Amygdala (tissue), 56 donors: ENCODE results near the gene GPR142.
"Not testable (repeated sequence)": the region's sequence is repeated elsewhere in the genome, so short reads cannot be mapped to it uniquely, and the experiment has no call there.

Source experiments
- DNase-seq, 56 donors: peaks; one replicate each; lab custom pipeline; 2025; lab: John Stamatoyannopoulos, UW

The GPR142 gene

GRCh38 chr17:74390680-74391653 lies 23.7 kb downstream of the GPR142 start:
- DNase-seq, result no peak

GRCh38 chr17:74391771-74392170 lies 24.5 kb downstream of the GPR142 start:
- DNase-seq, result no peak

- DNase-seq, result no peak
Observed at GRCh38 chr17:74392848-74393247, 25.5 kb downstream of the GPR142 start.

GRCh38 chr17:74393346-74393942 lies 26.1 kb downstream of the GPR142 start:
- DNase-seq, result peak in 13 of 56 donors; percentile 1 to 51 (median 31)

GRCh38 chr17:74394275-74394950 lies 27.1 kb downstream of the GPR142 start:
- DNase-seq, result no peak

GRCh38 chr17:74394977-74395376 lies 27.7 kb downstream of the GPR142 start:
- DNase-seq, result no peak

GRCh38 chr17:74396567-74396966 lies 29.3 kb downstream of the GPR142 start:
- no peak for DNase-seq

GRCh38 chr17:74402048-74402447 lies 34.7 kb downstream of the GPR142 start:
- no peak for DNase-seq

GRCh38 chr17:74403512-74404137 lies 36.3 kb downstream of the GPR142 start:
- DNase-seq, result peak in 1 of 56 donors; percentile 9

- DNase-seq, result no peak
Observed at GRCh38 chr17:74404218-74404617, 36.9 kb downstream of the GPR142 start.

GRCh38 chr17:74404789-74405188 lies 37.5 kb downstream of the GPR142 start:
- no peak for DNase-seq

GRCh38 chr17:74405311-74405710 lies 38.0 kb downstream of the GPR142 start:
- not testable (repeated sequence) for DNase-seq

GRCh38 chr17:74407384-74407783 lies 40.1 kb downstream of the GPR142 start:
- no peak for DNase-seq

GRCh38 chr17:74408262-74408661 lies 41.0 kb downstream of the GPR142 start:
- DNase-seq, result no peak

- no peak for DNase-seq
Observed at GRCh38 chr17:74408815-74409214, 41.5 kb downstream of the GPR142 start.

- no peak for DNase-seq
Observed at GRCh38 chr17:74410001-74410443, 42.7 kb downstream of the GPR142 start.

GRCh38 chr17:74412581-74412980 lies 45.3 kb downstream of the GPR142 start:
- DNase-seq, result no peak

- no peak for DNase-seq
Observed at GRCh38 chr17:74413491-74413890, 46.2 kb downstream of the GPR142 start.

GRCh38 chr17:74414510-74414909 lies 47.2 kb downstream of the GPR142 start:
- DNase-seq, result no peak

GRCh38 chr17:74415608-74416396 lies 48.5 kb downstream of the GPR142 start:
- no peak for DNase-seq
